NCI-H1436 (cell line): ENCODE measurements around the gene TPRX2.
"Not testable (repeated sequence)": the region's sequence is repeated elsewhere in the genome, so short reads cannot be mapped to it uniquely, and the experiment has no call there.

Source experiments
- DNase-seq: peaks from one replicate; lab custom pipeline; 2025; lab: John Stamatoyannopoulos, UW

The TPRX2 gene, protein sequence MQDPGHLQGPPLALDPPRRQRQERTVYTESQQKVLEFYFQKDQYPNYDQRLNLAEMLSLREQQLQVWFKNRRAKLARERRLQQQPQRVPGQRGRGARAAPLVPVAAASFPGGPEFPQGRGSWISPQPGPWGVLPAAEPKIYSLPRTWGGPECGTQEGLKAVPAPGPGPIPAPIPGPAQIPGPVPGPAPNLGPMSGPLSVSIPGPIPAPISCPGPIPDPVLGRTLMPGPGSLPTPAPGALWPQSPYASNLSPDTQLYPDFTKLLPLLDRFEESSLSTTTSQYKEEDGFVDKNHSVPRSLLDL

DNA sequence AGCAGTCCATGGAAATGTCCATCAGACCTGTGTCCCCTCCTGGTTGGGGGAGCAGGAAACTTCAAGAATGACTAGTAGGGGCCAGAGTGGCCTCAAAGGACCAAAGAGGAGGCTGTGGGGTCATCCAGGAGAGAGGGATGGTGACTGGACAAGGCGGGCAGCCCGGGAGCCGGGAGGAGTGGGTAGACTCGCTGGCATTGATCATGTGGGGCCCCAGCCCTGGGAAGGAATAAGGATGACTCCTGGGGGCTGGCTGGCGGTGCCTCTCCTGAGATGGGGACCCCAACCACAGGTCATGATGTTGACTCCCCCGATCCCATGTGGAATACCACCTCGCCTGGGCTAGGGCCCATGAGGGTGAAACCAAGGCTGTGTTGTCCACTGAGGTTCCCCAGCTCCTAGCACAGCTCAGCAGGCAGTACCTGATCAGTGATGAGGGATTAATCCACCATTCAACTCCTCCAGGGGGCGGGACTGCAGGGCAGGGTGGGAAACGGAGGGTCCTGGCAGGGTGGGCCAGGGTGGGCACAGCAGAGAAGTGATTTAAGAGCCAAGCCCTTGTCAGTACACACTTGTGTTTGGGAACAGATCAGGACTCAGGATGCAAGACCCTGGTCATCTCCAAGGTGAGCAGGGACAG is at the start of gene TPRX2:
Gene TPRX2 (plus strand): TSS at position 590 of the 640 bp plus-strand sequence. CDS start 12 bp downstream, at position 602.
- DNase-seq: not testable (repeated sequence)

DNA sequence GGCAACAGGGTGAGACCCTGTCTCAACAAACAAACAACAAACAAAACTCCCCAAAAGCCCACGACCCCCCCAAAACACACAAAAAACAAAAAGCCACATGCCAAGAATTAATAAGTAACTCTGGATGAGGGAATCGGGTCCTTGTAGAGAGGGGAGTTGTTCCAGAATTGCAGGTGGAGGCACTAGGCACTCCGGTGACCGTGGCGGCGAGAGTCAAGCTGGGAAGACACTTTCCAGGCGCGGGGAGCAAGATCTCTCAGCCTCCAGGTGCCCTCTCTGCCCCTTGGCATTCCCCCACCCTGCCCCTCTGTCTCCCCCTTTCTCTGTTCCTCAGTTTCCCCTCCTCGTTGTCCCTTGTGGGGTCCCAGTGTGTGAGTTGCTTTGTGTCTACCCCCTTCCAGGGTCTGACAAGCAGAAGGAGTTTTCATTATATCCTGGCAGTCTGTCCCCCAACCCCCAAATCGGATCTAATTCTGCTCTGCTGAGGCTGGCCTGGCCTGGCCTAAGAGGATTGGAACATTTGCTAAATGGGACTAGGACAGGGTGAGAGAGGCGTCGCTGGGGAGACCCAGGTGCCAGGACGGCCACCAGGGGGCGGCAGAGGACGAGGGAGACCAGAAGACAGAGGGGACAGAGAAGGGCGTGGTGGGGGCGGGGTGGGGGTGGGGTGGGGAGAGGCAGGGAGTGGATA is 45.6 kb upstream of the TPRX2 start:
- DNase-seq: peak; percentile 82

DNA sequence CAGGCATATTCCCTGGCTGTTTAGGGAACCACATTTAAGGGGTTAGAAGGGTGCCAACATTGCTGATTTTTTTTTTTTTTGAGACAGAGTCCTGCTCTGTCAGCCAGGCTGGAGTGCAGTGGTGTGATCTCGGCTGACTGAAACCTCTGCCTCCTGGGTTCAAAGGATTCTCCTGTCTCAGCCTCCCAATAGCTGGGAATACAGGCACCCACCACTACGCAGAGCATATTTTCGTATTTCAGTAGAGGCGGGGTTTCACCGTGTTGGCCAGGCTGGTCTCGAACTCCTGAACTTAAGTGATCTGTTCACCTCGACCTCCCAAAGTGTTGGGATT is 45.1 kb upstream of the TPRX2 start:
- DNase-seq: no peak

DNA sequence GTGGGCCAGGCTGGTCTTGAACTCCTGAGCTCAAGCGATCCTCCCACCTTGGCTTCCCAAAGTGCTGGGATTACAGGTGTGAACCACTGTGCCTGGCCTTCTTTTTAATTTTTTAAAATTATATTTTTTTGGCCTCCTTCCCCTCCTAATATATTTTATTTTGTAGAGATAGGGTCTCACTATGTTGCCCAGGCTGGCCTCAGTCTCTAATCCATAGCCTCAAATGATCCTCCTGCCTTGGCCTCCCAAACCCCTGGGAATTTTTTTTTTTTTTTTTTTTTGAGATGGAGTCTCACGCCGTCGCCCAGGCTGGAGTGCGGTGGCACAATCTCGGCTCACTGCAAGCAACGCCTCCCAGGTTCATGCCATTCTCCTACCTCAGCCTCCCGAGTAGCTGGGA is 42.8 kb upstream of the TPRX2 start:
- DNase-seq: not testable (repeated sequence)

DNA sequence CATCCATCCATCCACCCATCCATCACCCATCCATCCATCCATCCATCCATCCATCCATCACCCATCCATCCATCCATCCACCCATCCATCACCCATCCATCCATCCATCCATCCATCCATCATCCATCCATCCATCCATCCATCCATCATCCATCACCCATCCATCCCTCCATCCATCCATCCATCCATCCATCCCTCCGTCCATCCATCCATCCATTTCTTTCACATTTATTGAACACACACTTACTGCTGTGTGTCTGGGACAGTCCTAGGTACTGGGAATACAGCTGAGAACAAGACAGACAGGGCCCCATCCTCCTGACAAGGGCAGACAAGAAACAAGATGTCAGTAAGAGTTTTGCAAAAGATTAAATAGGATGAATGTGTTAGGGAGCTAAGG is 40.8 kb upstream of the TPRX2 start:
- not testable (repeated sequence) for DNase-seq

DNA sequence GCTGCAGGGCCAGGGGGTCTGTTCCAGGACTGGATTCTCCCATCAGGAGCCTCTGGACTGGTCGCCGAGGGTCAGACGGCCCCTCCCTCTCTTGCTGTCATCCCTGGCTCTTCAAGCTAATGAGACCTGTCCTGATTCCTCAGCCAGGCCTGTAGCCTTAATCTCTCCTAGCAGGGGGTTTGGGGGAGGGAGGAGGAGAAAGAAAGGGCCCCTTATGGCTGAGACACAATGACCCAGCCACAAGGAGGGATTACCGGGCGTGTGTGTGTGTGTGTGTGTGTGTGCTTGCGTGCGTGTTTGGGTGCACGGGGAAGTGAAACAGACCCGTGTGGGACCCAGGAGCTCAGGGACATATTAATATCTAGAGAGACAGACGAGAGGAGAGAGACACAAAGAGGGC is 39.2 kb upstream of the TPRX2 start:
- DNase-seq: no peak

DNA sequence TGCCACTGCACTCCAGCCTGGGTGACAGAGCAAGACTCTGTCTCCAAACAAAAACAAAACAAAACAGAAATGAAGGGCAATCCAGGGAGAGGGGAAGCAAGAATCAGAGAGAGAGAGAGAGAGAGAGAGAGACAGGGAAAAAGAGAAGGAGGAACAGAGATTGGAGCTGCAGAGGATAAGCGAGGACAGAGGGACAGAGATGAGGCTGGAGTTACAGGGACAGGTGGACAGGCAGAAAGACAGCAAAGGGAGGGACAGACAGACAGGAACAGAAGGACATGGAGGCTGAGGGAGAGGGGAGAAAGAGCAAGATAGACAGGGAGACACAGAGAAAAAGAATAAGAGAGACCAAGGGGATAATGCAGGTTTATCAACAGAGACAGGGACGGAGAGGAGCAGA is 38.6 kb upstream of the TPRX2 start:
- DNase-seq: no peak

DNA sequence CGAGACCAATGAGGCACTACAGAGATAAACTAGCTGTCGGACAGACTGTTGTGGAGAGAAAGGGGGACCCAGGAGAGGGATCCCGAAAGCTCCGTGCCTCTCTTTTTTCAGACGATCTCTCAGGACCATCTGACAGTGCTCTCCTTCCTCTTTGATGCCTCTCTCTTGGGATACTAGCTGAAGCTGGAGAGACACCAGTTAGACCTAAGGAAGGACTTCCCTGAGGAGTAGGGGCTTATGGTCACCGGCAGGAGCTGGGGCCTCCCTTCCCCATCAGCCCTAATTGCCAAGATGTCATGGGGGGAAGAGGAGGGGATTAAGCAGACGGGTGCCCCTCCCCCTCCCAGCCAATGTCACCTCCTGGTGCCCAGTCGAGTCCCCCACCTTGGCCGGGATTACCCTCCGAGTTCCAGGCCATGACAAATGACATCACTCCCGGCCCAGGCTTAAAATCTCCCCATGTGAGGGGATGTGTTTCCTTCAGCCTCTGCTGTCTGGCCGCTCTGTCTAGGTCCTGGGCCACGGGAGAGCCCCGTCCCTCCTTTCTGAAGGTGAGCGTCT is 37.5 kb upstream of the TPRX2 start, which contains the start of gene CRX:
Gene CRX (plus strand): TSS at position 478 of the 561 bp plus-strand sequence. CDS start 12,507 bp downstream, outside the sequence.
- DNase-seq: no peak

DNA sequence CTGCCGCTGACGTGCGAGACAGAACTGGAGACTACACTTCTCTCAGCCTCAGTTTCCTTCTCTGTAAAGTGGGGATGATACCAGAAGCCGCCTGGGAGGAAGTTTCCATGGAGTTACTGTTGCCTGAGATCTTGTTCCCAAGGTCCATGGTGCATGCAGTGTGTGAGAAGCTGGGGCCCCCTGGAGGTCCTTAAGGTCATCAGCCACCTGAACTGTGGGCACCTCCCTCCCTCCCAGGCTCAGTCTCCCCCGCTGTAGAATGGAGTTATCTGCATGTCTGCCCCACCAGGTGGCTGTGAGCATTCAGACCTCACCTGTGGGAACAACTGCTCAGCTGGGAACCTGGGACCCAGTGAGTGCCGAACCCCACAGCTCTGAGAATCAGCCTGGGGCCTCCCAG is 34.6 kb upstream of the TPRX2 start:
- DNase-seq: no peak

DNA sequence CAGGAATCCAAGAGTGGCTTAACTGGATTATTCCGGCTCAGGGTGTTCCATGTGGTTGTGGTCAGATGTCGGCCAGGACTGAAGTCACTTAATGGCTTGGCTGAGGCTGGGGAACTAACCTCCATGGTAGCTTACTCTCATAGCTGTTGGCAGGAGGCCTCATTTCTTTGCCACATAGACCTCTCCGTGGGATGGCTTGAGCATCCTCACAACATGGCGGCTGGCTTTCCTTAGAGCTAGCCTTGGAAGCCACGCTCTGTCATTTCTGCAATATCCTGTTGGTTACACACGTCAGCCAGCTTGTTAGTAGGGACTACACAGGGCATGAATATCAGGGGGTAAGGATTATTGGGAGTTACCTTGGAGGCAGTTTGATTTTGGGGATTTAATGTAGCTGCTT is 32.2 kb upstream of the TPRX2 start:
- no peak for DNase-seq

DNA sequence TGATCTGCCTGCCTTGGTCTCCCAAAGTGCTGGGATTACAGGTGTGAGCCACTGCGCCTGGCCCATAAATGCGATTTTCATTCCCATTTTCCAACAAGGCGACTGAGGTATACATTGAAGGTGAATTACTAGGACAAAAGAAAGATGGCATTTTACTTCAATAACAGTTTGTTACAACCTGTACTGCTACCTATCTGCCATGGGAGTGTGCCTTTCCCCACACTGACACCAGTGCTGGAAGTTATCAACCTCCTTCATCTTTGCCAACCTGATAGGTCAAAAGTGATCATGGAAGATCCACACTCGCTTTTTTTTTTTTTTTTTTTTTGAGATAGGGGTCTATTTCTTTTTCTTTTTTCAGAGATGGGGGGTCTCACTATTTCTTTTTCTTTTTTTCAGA is 26.3 kb upstream of the TPRX2 start:
- DNase-seq: no peak

DNA sequence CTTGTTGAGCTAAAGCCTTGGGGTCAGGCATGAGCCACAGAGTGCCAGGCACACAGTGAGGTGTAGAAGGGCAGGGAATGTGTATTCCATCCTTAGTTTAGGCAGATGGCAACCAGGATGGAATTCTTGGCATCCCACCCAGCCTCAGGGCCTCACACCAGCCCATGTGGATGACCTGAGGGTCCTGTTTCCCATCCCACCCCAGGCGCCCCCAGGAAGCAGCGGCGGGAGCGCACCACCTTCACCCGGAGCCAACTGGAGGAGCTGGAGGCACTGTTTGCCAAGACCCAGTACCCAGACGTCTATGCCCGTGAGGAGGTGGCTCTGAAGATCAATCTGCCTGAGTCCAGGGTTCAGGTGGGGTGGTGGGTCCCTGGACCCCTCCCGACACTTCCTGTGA is 23.0 kb upstream of the TPRX2 start:
- DNase-seq: no peak

DNA sequence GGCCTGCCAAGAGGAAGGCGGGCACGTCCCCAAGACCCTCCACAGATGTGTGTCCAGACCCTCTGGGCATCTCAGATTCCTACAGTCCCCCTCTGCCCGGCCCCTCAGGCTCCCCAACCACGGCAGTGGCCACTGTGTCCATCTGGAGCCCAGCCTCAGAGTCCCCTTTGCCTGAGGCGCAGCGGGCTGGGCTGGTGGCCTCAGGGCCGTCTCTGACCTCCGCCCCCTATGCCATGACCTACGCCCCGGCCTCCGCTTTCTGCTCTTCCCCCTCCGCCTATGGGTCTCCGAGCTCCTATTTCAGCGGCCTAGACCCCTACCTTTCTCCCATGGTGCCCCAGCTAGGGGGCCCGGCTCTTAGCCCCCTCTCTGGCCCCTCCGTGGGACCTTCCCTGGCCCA is 19.6 kb upstream of the TPRX2 start:
- DNase-seq: no peak

DNA sequence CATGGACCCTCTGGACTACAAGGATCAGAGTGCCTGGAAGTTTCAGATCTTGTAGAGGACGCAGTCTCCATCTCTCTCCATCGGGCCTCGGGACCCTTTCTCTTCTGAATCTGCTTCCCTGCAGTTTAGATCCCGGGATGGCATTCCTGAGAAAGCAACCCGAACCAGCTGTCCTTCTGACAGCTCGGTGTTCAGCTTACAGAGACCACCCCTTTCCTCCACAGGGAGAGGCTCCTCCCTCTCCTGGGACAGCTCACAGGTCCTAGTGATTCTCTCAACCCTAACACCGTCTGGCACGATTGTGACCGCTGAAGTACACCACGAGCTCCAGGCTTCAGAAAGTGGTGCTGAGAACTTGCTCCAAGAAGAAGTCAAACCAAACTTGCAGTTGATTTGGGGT is 19.1 kb upstream of the TPRX2 start:
- DNase-seq: no peak

DNA sequence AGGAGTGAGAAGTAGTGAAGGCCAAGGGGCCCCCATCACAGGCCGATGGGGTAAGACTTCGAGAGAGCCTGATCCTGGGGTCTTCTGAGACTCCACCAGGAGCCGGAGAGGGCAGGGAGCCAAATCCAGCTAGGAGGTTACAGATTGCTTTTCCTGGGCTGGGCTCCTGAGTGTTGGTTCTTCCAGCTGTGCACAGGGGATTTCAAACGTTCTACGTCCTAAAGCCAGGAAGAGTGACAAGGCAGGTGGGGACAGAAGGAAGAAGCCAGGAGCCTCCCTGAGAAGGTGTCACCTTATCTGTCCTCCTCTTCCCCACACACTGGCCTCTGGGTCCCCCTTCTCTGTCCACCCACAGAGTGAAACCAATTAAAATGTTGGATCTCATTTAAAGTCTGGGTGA is 16.1 kb upstream of the TPRX2 start:
- DNase-seq: no peak

DNA sequence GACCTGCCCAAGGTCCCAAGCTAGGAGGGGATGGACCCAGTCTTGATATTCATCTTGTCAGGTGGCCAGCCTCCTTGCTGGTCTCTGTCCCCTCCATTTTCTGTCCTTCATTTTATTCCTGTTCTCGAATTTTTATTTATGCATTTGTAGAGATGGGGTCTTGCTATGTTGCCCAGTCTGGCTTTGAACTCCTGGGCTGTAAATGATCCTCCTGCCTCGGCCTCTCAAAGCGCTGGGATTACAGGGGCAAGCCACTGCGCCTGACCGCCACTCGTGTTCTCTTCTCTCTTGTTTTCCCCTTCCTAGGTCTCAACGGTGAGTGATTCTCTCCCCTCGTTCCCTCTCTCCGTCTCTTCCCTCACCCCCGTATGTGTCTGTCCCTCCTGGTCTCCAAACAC is 10.6 kb upstream of the TPRX2 start:
- no peak for DNase-seq

DNA sequence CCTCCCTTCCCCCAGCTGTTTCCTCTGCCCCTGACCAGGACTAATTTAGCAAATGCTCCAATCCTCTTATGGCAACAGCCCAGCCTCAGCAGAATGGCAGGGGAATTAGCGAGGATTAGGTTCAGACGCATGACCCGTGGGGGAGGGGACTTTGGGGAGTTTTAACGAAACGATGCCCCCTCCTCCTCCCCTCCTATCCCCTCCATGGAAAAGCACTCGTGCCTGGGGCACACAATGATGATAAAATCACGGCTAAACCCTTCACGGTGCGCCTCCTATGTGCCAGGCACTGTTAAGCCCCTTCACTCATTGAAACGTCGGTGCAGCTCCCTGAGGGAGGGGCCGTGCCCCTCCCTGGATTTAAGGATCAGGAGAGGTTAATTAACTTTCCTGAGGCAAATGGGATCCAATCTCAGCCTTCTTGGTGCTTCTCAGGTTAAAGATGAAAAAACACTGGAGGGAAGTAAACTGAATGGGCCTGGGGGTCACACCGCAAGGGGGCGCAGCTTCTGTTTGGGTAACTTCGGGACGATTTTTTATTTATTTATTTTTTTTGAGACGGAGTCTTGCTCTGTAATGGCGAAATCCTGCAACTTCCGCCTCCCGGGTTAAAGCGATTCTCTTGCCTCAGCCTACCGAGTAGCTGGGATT is 10.1 kb upstream of the TPRX2 start:
- DNase-seq: no peak

DNA sequence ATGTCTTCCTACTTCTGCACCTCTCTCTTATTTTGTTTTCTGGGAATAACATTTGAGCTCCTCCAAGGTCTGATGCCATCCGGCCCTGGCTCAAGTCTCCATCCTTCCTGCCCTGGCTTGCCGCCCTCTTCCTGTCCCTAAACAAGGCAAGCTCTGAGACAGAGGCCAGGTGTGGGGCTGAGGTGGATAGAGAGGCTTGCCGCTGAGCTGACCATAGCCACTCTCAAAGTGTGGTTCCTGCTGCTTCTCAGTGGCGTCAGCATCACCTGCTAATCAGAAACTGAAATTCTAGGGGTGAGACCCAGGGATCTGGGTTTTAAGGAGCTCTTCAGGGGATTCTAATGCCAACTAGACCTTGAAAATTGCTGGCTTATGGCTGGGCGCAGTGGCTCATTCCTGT is 6.0 kb upstream of the TPRX2 start:
- no peak for DNase-seq

DNA sequence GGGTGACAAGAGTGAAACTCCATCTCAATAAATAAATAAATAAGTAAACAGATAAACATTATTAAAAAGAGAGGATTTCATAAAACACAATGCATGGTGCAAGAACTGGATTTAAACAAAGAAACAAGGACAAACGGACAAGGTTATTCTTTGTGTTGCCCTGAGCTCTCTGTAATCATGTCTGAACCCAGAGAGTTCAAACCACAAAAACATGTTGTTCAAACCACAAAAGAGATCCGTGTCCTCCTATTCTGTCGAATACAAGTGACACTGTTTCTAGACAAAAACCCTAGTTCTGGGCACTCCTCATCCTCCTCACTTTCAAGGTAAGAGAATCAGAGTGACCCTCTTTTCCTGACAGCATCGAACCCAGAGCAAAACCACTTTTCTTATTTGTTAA is 4.6 kb upstream of the TPRX2 start:
- no peak for DNase-seq

DNA sequence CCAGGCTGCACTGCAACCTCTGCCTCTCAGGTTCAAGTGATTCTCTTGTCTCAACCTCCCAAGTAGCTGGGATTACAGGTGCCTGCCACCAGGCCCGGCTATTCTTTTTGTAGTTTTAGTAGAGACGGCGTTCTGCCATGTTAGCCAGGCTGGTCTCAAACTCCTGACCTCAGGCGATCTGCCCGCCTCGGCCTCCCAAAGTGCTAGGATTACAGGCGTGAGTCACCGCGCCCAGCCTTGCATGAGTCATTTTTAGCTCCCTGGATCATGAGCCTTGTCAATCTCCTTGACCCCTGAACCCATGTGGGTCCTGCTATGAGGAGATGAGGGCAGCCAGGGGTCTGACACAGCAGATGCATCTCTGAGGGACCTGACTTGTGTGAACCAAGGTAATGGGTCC is 804 bp upstream of the TPRX2 start:
- not testable (repeated sequence) for DNase-seq

DNA sequence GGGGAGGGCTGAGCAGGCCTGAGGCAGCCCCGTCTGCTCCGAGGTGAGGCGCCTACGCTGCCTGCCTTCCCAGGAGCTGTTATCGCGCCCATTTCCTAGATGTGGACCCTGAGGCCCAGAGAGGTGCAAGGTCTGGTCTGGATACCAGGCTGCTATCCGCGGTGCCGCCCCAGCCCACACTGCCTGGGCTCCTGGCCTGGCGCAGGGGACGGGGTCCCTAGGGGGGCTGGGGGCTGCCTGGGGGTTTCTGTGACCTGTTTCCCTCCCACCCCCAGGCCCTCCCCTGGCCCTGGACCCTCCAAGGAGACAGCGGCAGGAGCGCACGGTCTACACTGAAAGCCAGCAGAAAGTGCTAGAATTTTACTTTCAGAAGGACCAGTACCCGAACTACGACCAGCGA is 803 bp downstream of the TPRX2 start:
- DNase-seq: not testable (repeated sequence)

DNA sequence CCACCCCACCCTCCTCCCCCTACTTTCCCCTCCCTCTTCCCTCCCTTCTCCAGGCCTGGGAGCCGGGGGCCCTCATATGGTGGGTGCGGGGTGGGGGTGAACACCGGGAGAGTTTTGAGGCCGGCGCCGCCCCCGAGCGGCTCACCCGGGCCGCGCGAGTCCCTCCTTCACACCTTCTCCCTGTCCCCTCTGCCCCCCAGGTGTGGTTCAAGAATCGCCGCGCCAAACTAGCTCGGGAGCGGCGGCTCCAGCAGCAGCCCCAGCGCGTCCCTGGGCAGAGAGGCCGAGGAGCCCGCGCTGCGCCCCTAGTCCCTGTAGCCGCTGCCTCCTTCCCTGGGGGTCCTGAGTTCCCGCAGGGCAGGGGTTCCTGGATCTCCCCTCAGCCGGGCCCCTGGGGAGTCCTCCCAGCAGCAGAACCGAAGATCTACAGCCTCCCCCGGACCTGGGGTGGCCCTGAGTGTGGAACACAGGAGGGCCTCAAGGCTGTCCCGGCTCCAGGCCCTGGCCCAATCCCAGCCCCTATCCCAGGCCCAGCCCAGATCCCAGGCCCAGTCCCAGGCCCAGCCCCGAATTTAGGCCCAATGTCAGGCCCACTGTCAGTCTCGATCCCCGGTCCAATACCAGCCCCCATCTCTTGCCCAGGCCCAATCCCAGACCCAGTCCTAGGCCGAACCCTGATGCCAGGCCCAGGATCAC is 1.7 kb downstream of the TPRX2 start:
- DNase-seq: no peak
